Neural progenitor cell (in vitro differentiated cells): ENCODE measurements around the gene BRD7.

Experiments
- EZH2 ChIP-seq: fragments of 200-600 bp; sonication (generic); IDR thresholded peaks from 2 replicates; pipeline ENCODE4 v1.6.1; 2017; ENCODE audit warnings: antibody characterized with exemption, mild to moderate bottlenecking, moderate library complexity
- EZH2phosphoT487 ChIP-seq: fragments of 200-600 bp; sonication (generic); IDR thresholded peaks from 2 replicates; pipeline ENCODE4 v1.6.1; 2017; ENCODE audit warnings: antibody characterized with exemption
- TF ChIP-seq, protein P1 (sequence below): fragments of 200-600 bp; sonication (generic); IDR thresholded peaks from 2 replicates; pipeline ENCODE4 v1.5.1; 2017; ENCODE audit warnings: antibody characterized with exemption, mild to moderate bottlenecking

DNA sequence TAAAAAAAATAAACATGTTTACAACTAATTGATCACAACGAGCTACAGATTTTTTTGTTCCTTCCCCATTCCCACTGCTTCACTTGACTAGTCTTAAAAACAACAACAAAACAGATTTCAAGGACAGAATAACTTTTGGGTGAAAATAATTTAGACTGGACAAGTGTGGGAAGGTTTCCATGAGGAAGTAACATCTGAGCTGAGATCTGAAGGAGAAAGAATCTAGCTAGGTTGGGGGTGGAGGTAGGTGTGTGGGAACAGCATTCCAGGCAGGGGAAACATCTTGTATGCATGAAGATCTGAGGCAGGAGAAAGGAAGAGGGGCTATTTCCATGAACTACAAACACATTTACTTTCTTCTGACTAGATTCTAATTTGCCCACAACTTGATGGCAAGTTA lies 9.2 kb downstream of the BRD7 start:
- TF ChIP-seq, protein P1, sequence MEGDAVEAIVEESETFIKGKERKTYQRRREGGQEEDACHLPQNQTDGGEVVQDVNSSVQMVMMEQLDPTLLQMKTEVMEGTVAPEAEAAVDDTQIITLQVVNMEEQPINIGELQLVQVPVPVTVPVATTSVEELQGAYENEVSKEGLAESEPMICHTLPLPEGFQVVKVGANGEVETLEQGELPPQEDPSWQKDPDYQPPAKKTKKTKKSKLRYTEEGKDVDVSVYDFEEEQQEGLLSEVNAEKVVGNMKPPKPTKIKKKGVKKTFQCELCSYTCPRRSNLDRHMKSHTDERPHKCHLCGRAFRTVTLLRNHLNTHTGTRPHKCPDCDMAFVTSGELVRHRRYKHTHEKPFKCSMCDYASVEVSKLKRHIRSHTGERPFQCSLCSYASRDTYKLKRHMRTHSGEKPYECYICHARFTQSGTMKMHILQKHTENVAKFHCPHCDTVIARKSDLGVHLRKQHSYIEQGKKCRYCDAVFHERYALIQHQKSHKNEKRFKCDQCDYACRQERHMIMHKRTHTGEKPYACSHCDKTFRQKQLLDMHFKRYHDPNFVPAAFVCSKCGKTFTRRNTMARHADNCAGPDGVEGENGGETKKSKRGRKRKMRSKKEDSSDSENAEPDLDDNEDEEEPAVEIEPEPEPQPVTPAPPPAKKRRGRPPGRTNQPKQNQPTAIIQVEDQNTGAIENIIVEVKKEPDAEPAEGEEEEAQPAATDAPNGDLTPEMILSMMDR: no peak
- no peak for TF ChIP-seq EZH2phosphoT487
- TF ChIP-seq EZH2: no peak
